ENCODE measurements around the gene PTPRZ1.

Gene PTPRZ1

DNA sequence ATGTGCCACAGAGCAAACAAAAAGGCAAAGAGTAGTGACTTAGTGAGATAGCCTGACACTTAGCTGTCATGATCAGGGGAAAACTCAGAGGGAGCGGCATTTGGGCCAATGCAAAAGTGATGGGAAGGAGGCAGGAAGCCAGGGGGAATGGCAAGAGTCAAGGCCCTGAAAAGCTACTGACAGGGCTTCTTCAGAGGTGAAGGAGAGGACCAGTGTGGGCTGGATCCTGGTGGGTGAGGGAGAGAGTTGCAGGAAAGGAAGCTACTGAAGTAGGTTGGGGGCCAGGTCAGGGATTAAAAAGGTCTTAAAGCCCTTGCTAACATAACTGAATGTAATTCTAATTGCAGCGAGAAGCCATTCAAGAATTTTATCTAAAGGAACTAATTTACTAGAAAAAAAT is 154.1 kb downstream of the PTPRZ1 start:
- Histone ChIP-seq H3K9ac (no peak overlapping the region), H4K20me1 (ENCODE audit: insufficient read depth) (no peaks in the 10 kb centered on the region)
- TF ChIP-seq, protein P1, sequence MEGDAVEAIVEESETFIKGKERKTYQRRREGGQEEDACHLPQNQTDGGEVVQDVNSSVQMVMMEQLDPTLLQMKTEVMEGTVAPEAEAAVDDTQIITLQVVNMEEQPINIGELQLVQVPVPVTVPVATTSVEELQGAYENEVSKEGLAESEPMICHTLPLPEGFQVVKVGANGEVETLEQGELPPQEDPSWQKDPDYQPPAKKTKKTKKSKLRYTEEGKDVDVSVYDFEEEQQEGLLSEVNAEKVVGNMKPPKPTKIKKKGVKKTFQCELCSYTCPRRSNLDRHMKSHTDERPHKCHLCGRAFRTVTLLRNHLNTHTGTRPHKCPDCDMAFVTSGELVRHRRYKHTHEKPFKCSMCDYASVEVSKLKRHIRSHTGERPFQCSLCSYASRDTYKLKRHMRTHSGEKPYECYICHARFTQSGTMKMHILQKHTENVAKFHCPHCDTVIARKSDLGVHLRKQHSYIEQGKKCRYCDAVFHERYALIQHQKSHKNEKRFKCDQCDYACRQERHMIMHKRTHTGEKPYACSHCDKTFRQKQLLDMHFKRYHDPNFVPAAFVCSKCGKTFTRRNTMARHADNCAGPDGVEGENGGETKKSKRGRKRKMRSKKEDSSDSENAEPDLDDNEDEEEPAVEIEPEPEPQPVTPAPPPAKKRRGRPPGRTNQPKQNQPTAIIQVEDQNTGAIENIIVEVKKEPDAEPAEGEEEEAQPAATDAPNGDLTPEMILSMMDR (conservative IDR thresholded peaks at IDR 0.05; ENCODE audit: low read depth, low read length): no peak

DNA sequence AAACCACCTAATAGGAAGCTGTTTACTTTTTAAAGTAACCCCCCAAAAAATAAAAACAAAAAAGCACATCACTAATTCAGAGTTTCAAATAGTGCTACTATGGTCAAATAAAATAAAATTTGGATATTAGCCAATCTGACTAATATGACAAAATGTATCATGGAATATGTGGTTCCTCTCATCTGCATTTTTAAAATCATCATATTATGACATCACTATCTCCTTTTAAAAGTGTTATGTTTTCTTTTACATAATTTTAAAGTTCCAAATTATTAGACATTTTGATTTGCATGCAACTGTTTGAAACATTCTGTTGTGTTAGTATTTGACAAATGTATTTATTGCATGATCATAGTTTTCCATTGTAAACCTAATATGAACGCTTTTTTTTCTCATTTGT is 160.7 kb downstream of the PTPRZ1 start:
- no peaks in the 10 kb centered on the region for H3K79me2 ChIP-seq (ENCODE audit: insufficient read depth, low read depth)
- H3K4me2 ChIP-seq: no peak overlapping the region
- no peaks in the 10 kb centered on the region for H3K4me1 ChIP-seq (ENCODE audit: low read depth, poor library complexity, severe bottlenecking)
- H4K20me1 ChIP-seq (ENCODE audit: insufficient read depth): no peaks in the 10 kb centered on the region
- TF ChIP-seq, protein P1 (conservative IDR thresholded peaks at IDR 0.05; ENCODE audit: low read depth, low read length): no peak
- H3K27me3 ChIP-seq (ENCODE audit: insufficient read depth, low read depth): no peaks in the 10 kb centered on the region
- no peak overlapping the region for H3K4me3 ChIP-seq (IDR thresholded peaks at IDR 0.05; ENCODE audit: insufficient read depth, low read depth, low read length)
- no peak overlapping the region for H2AFZ ChIP-seq (ENCODE audit: low read depth)
- no peak overlapping the region for H3K9ac ChIP-seq
- no peak overlapping the region for H3K27ac ChIP-seq
- H3K36me3 ChIP-seq (ENCODE audit: insufficient read depth): no peaks in the 10 kb centered on the region

More for the DNA sequence above, 154.1 kb downstream of the PTPRZ1 start:
- Histone ChIP-seq H3K4me2 (no peak overlapping the region), H3K27ac (no peak overlapping the region), H3K4me1 (ENCODE audit: low read depth, poor library complexity, severe bottlenecking) (peaks cover 6% of the 10 kb centered on the region), H3K27me3 (ENCODE audit: insufficient read depth, low read depth) (no peaks in the 10 kb centered on the region), H3K36me3 (ENCODE audit: insufficient read depth) (no peaks in the 10 kb centered on the region), H3K79me2 (ENCODE audit: insufficient read depth, low read depth) (no peaks in the 10 kb centered on the region), H3K4me3 (IDR thresholded peaks at IDR 0.05; ENCODE audit: insufficient read depth, low read depth, low read length) (no peak overlapping the region), H2AFZ (ENCODE audit: low read depth) (no peak overlapping the region)

DNA sequence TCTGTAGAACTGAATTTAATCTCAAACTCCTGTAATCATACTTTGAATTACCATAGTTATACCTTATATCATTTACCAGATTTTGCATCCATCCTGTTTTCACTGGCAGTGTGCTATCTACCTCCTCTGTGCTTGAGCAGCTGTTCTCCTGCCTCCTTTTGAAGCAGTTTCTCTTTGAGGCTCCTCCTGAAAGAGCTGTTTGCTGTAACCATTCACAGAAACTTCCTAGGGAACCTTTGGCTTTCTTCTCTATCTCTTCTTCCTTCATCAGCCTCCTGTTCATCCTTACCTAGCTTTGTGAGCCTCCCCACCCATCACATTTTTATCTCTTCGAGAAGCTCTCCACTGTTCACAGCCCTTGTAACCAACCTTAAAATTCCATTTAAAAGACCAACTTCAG is 162.9 kb downstream of the PTPRZ1 start:
- Histone ChIP-seq H2AFZ (ENCODE audit: low read depth) (no peak overlapping the region), H3K36me3 (ENCODE audit: insufficient read depth) (no peaks in the 10 kb centered on the region)

DNA sequence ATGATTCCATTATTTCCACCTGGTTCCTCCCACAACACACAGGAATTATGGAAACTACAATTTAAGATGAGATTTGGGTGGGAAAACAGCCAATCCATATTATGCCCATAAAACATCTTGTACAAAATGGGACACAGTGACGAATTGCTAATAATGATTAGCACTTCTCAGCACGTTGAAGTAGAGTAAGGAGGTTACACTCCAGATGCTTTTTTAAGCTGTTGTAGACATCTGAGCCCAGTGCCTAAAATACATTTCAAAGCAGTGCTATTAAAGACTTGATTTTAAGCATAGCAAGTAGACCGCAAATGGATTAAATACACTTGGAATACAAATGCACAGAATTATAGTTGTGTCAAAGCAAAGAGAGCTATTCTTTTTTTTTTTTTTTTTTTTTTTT is 165.2 kb downstream of the PTPRZ1 start:
- H3K27ac ChIP-seq: no peak overlapping the region
- no peak overlapping the region for H3K4me2 ChIP-seq
- H3K4me3 ChIP-seq (IDR thresholded peaks at IDR 0.05; ENCODE audit: insufficient read depth, low read depth, low read length): no peak overlapping the region
- TF ChIP-seq, protein P1 (conservative IDR thresholded peaks at IDR 0.05; ENCODE audit: low read depth, low read length): no peak
- no peaks in the 10 kb centered on the region for H3K79me2 ChIP-seq (ENCODE audit: insufficient read depth, low read depth)
- H4K20me1 ChIP-seq (ENCODE audit: insufficient read depth): no peaks in the 10 kb centered on the region
- no peak overlapping the region for H2AFZ ChIP-seq (ENCODE audit: low read depth)
- no peaks in the 10 kb centered on the region for H3K4me1 ChIP-seq (ENCODE audit: low read depth, poor library complexity, severe bottlenecking)
- H3K27me3 ChIP-seq (ENCODE audit: insufficient read depth, low read depth): no peaks in the 10 kb centered on the region
- H3K9ac ChIP-seq: no peak overlapping the region
- no peaks in the 10 kb centered on the region for H3K36me3 ChIP-seq (ENCODE audit: insufficient read depth)

More for the DNA sequence above, 162.9 kb downstream of the PTPRZ1 start:
- no peak overlapping the region for H3K4me2 ChIP-seq
- H3K9ac ChIP-seq: no peak overlapping the region
- no peaks in the 10 kb centered on the region for H3K4me1 ChIP-seq (ENCODE audit: low read depth, poor library complexity, severe bottlenecking)
- H3K79me2 ChIP-seq (ENCODE audit: insufficient read depth, low read depth): no peaks in the 10 kb centered on the region
- H3K4me3 ChIP-seq (IDR thresholded peaks at IDR 0.05; ENCODE audit: insufficient read depth, low read depth, low read length): no peak overlapping the region
- H3K27ac ChIP-seq: no peak overlapping the region
- H3K27me3 ChIP-seq (ENCODE audit: insufficient read depth, low read depth): no peaks in the 10 kb centered on the region
- H4K20me1 ChIP-seq (ENCODE audit: insufficient read depth): no peaks in the 10 kb centered on the region
- TF ChIP-seq, protein P1 (conservative IDR thresholded peaks at IDR 0.05; ENCODE audit: low read depth, low read length): no peak
